GM19099 (cell line): Measurements from ENCODE around the gene ZSWIM3.

Experiments used
- POLR2A ChIP-seq: IDR thresholded peaks from 3 replicates; pipeline ENCODE4 v1.6.1; 2011; ENCODE audit warnings: low read depth; ENCODE audit not compliant: insufficient read length; ENCODE audit errors: extremely low read depth

ZSWIM3 gene

DNA sequence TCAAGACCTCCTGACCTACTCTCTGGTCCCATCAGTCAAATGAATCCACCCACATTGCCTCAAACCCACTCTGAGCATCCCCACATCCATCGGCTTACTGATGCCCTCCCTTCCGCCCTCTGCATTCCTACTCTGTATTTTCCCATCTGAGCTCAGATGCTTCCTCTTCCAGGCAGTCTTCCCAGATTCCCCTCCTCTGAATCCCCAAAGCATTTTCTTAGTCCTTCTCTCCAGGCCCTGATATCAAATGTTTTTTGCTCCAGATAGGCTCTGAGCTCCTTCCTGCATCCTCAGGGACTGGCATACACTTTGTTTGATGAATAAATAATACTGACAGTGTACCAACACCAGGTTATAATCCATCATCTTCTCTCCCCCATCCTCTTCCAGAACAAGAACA is 50.7 kb downstream of the ZSWIM3 start:
- no peak for TF ChIP-seq POLR2A

DNA sequence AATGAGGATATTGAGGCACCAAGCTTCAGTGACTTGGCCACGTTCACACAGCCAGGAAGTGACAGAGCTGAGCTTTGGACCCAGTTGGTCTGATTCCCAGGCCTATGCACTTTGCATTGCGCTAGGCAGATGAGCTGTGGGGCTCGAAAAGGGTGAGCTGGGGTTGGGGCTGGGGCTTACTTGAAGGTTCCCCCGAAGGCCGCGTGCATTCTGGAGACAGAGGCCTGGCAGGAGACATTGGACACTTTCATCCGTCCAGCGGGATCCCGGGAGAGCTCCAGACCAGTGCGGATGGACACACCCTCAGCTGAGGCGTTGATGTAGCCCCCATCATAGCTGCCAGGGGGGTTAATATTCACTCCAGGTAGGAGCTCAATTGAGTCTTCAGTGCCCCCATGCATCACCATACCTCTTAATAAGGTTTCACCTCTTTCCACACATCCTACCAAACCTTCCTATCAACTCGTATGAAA is 52.0 kb downstream of the ZSWIM3 start:
- TF ChIP-seq POLR2A, result no peak

DNA sequence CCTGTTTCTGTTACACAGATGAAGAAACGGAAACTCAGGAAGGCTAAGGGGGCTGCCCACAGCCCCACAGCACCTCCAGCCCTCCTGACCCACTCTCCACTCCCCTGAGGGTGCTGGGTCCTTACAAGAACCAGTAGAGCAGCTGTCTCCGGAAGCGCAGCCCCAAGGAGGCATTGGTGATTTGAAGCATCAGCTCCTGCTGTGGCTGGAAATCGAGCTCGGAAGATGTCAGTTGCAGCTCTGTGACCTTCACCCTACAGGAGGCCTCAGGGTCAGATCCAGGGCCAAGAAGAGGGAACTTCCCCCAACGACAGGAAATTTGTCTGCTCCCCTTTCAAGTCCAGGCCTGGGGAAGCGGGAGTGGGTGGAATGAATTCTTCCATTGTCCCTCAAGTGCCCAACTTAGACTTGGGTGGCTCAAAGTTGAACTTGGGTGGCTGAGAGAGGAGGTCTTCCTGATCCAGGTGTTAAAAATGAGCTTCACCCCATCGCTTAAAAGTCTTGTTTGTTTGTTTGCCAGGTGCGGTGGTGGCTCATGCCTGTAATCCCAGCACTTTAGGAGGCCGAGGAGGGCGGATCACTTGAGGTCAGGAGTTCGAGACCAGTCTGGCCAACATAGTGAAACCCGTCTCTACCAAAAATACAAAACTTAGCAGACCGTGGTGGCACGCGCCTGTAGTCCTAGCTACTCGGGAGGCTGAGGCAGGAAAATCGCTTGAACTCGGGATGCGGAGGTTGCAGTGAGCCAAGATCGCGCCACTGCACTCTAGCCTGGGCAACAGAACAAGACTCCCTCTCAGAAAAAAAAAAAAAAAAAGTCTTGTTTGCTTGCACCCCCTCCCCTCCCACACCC is 52.6 kb downstream of the ZSWIM3 start:
- TF ChIP-seq POLR2A, result no peak

DNA sequence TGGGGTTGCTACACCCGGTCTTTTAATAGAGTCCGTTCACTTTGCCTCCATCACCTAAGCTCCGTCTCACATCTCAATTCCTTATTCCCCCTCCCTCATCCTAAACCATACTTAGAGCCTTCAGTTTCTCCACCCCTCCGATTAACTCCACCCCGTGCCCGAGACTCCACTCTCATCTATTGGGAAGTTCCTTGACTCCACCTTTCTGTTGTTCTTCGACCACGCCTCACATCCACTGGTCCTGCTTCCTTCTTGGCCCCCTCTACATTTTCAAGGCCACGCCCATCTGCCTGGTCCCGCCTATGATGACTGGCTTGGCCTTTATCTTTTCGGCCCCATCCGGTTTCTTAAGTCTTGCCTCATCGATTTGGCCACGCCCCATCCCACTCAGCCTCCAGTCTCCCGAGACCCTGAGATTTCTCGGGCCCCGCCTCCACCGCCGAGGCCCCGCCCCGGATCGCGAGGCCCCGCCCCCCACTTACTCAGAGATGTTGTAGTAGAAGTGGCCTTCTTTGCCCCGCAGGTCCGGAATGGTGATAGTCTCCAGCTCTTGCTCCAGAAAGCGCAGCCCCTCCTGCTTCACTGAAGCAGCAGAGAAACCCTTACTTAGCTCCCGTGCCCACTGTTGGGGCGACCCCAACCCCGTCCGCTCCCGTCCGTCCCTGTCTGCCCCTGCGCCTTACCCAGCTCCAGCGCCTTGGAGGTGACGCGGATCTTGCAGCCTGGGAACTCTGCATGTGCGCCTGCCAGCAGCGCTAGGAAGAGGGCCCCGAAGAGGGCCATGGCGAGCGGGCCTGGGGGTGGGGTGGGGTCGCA is 53.5 kb downstream of the ZSWIM3 start:
- peak; percentile 68 for TF ChIP-seq POLR2A

DNA sequence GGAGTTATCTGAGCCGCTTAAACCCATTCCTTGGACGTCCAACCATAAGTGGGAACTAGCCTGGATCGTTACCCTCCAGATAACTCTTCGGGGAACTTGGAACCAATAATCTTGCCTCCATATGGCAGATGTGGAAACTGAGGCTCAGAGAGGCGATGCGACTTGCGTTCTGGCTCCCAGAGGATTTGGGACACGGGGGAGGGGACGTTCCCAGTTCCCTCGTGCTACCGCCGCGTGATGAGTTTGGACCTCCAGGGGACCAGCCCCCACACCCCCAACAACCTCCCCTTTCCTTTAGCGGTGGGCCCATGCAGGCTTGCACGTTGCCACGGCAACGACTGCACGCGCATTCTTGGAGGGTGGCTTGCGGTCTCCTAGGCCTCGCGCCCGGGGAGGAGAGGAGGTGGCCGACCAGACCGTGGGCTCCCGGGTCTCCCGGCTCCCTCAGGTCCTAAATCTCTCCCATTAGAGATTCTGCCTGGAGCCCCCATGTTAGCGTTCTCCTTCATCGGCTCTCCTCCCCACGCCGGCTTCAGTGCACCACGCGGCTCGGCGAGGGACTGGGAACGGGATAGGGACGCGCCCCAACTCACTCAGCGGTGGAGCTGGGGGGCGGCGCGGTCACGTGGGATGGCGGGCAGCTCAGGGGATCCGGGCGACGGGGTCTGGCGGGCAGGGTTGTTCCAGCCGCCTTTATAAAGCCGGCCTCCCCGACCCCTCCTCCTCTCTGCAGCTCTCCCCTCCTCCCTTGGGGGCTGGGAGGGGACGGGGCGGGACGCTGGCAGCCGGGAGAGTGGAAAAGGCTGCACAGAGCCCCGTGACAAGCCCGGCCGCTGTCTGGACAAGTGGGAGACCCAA is 54.3 kb downstream of the ZSWIM3 start, which contains the start of gene PLTP:
PLTP (minus strand) TSS at position 670 of the 858 bp plus-strand sequence. CDS start 703 bp downstream, outside the sequence.
- TF ChIP-seq POLR2A, result no peak

DNA sequence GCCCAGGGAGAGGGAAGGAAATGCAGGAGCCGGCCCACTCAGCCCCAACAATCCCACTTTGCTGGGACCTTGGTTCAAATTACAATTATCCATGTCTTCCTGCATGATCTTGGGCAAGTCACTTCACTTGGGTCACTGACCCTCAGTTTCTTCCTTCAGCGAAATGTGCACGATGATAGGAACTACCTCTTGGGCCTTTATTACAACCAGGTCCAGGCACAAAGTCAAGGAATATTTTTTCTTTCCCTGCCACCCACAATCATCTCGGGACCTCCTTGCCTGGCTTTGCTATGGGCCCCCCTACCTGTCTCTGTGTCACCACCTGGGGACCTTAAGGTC is 54.9 kb downstream of the ZSWIM3 start:
- no peak for TF ChIP-seq POLR2A

DNA sequence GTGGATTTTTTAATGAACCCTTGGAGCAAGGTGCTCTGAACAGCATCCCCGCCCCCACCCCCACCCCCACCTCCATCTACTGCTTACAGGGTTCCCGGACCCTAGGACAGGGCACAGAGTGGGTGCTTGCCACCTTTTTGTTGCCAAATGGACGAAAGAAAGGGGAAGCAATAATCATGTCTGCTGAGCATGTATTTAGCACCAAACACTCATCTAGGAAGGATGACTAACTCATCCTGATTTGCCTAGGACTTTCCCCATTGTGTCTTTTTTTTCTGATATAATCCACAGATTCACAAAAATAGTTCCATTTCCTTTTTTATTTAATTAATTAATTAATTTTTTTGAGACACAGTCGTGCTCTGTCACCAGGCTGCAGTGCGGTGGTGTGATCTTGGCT is 55.7 kb downstream of the ZSWIM3 start:
- no peak for TF ChIP-seq POLR2A

DNA sequence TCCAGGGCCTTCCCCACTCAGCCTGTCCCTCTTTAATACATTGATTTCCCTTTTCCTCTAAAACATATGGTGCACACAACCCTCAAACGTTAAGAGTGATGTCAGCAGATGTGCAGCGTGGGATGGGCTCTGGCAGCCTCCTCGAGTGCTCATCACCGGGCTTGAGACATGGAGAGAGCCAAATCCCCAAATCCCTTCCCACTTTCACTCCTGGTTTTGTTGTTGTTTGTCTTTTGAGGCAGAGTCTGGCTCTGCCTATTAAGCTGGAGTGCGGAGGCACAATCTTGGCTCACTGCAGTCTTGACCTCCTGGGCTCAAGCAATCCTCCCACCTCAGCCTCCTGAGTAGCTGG is 60.4 kb downstream of the ZSWIM3 start:
- TF ChIP-seq POLR2A, result no peak

DNA sequence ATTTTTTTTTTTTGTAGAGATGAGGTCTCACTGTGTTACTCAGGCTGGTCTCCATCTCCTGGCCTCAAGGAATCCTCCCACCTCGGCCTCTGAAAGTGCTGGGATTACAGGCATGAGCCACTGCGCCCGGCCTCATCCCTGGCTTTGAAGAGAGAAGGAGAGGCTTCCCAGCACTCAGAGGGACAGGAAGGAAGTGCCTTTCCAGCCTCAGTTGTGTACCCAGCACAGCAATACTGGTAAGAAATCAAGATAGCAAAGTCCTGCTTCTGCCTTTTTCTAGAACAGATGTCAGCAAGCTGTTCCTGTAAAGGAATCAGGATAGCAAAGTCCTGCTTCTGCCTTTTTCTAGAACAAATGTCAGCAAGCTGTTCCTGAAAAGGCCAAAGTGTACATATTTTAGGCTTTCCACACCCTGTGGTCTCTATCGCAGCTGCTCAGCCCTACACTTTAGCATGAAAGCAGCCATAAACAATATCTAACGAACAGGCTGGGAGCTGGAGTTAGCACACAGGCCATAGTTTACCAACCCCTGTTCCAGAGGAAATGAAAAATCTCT is 60.8 kb downstream of the ZSWIM3 start:
- TF ChIP-seq POLR2A, result no peak

DNA sequence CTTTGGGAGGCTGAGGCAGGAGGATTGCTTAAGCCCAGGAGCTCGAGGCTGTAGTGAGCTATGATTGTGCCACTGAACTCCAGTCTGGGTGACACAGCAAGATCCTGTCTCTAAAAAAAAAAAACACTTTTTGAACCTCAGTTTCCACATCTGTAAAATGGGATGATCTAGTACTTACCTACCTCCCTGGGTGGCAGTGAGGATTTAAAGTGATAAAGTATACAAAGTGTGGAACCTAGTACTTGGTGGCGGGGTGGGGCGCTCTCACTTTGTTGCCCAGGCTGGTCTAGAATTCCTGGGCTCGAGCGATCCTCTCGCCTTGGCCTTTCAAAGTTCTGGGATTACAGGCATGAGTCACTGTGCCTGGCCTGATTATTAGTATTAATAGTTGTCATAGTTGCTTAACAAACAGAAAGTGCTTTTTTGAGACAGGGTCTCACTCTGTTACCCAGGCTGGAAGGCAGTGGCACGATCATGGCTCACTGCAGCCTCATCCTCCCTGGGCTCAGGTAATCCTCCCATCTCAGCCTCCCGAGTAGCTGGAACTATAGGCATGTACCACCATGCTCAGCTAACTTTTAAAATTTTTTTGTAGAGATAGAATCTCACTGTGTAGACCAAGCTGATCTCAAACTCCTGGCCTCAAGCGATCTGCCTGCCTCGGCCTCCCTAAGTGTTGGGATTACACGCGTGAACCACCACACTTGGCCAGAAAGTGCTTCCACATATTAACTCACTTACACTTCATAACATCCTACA is 61.5 kb downstream of the ZSWIM3 start:
- TF ChIP-seq POLR2A, result no peak

DNA sequence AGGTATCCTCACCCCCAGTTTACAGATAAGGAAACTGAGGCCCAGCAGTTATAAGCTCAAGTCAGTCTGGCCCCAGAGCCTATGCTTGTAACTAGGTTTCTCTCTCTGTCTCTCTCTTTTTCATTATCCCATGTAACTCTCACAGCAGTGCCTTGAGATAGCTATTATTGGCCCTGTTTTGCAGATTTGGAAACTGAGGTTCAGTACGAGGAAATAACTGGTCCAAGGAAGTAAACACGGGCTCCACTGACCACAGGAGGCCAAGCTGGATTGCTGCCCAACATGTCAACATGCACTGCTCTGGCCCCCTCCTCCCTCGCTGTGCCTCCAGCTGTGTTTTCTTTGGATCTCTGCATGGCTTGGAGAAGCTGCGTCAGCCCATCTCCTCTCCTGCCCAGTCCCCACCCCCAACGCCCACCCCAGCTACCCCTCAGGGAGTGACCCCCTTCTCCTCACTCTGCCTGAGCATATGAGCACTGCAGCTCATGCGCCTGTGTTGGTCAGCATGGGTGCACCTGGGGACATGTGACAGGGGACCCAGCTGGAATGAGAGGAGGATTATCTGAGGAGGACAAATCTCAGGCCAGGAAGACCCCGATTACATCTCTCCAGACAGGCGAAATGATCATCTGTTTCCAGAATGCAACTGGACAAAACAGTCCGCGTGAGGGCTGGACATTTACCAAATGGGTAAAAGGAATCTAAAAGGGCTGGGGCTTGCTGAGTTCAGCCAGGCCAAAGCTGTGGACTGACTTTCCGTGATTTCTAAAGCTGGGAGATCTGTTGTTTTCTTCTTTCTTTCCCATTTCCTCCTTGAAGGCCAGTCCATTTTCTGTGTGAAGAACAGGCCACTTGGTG is 62.4 kb downstream of the ZSWIM3 start:
- no peak for TF ChIP-seq POLR2A

DNA sequence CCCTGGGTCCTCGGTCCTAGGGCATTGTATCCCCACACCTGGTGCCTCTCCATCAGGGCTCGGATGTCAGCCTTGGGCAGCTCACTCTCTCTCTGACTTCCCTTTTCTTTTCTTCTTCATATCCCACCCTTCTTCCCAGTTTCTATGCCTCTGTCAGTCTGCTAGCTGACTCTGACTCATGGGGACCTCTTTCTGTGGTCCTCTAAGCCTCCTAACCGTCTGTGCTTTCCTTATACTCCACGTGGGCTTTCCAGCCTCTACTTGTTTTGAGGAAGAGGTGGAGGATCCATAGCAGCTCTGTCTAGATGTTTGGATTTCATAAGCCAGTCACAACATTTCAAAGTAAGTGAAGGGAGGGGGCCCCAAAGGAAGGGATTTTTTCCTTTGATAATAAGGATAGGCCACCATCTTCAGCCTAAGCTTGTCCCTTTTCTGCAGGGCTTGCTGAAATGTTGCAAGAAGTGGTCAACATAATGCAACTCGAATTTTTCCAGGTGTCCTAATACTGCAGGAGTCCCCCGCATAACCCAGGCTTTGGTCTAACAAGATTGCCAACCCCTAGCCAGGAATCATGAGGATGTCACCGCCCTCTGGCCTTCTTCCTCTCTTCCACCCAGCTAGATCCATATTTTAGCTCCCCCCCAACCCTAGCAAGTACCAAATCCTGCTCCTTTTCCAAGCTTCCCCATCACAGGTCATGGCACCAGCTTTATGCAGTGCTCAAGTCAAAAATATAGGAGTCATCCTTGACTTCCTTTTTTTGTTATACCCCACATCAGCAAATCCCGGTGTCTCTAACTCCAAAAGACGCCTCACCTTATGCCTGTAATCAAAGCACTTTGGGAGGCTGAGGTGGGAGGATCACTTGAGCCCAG is 63.3 kb downstream of the ZSWIM3 start:
- TF ChIP-seq POLR2A, result no peak
